Body of pancreas (tissue), 4 donors: ENCODE data around the gene CERK. TPM values are rescaled to one million over a fixed set of nuclear protein-coding genes. Genes with fewer than 3 reads are reported as not detected.

Source experiments
- ATAC-seq: fragments of 150-250 bp; one replicate; pipeline ENCODE4 v1.9.1; 2016
- DNase-seq, 4 donors: peaks; one replicate each; pipeline ENCODE4 v3.0.0-alpha.2; 2019
- H3K27ac ChIP-seq, 4 donors: fragments of 200-600 bp; sonication (generic); 1 replicate in 3 of 4; 2 replicates in 1 of 4; pipeline versions ENCODE4 v1.5.1 to v1.6.1; 2016 to 2019; ENCODE audit warnings: mild to moderate bottlenecking in 1 of 4, mixed read lengths in 1 of 4, moderate library complexity in 1 of 4
- H3K27me3 ChIP-seq, 2 donors: fragments of 200-600 bp; sonication (generic); one replicate each; pipeline ENCODE4 v1.6.0; 2016; ENCODE audit warnings: mild to moderate bottlenecking in 1 of 2
- H3K36me3 ChIP-seq, 2 donors: fragments of 200-600 bp; sonication (generic); replicated peaks in 1 of 2; 2 replicates each; pipeline ENCODE4 v1.5.1; 2016; ENCODE audit warnings: low read depth in 2 of 2; ENCODE audit not compliant: insufficient read depth in 1 of 2
- H3K4me1 ChIP-seq: fragments of 200-600 bp; sonication (generic); one replicate; pipeline ENCODE4 v1.6.0; 2016
- H3K4me3 ChIP-seq, 2 donors: fragments of 200-600 bp; sonication (generic); 1 replicate in 1 of 2; 2 replicates in 1 of 2; pipeline ENCODE4 v1.5.1; 2016 to 2019
- H3K9me3 ChIP-seq, 3 donors: fragments of 200-600 bp; sonication (generic); 1 replicate in 2 of 3; 2 replicates in 1 of 3; pipeline ENCODE4 v1.5.1; 2016
- CTCF ChIP-seq, 7 experiments: fragments of 450-650 bp in 4 of 7; fragments of 200-600 bp in 3 of 7; sonication (generic) in 3 of 7; IDR thresholded peaks; one replicate each; pipeline ENCODE4 v1.5.1; 2016 to 2019; ENCODE audit warnings: antibody characterized with exemption in 7 of 7
- POLR2A ChIP-seq, 3 donors: fragments of 450-650 bp; IDR thresholded peaks; one replicate each; pipeline ENCODE4 v1.6.1; 2016; ENCODE audit warnings: antibody characterized with exemption in 3 of 3, mild to moderate bottlenecking in 2 of 3
- WGBS, 2 donors: methylation state at CpG; one replicate each; pipeline ENCODE4 v1.1.5; 2017; 5-methylcytosine and 5-hydroxymethylcytosine counted together
- intact Hi-C: fragments of 100-400 bp; cut with DNase I; formaldehyde crosslinking; loops from one replicate; pipeline ENCODE4 v1.15.1; 2023
- total RNA-seq, 2 donors: library from RNA; depleted of rRNA; stranded (reverse); fragments of >200 nt; gene quantifications; one replicate each; pipeline ENCODE4 v1.1.0, GENCODE V29; 2016

Gene CERK
- total RNA-seq, 2 donors from 2014 or later, result 33.6 to 46.4 TPM

DNA sequence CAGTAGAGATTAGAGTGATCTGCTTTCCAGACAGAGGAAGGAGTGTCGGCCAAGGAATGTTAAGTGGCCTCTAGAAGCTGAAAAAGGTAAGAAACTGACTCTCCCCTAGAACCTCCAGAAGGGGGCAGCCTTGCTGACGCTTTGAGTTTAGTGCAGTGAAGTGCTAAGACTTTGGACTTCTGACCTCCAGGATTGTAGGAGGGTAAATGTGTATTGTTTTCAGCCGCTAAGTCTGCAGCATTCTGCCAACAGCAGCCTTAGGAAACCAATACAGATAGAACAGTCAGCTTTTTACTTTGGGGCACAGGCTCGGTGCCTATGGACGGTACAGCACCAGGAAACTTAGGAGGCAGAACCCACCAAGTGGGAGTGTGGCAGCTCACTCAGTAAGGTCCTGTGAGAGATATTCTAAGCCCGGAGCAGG, 20.8 kb upstream of the CERK start:
- H3K9me3 ChIP-seq, result no peaks in the 10 kb centered on the region
- H3K27ac ChIP-seq, result peak overlapping the region; percentile 33 to 50 (median 44)
- intact Hi-C loops, result no loop called here
- peaks cover 38% of the 10 kb centered on the region for H3K4me1 ChIP-seq
- peak; percentile 52 to 82 (median 74) for TF ChIP-seq CTCF (IDR thresholded peaks at IDR 0.05)
- no peak for TF ChIP-seq POLR2A (IDR thresholded peaks at IDR 0.05)
- DNase-seq, result peak; percentile 69 to 77 (median 76)
- ATAC-seq, result peak; percentile 43
- WGBS, 2 donors, result 18% methylated on average over 6 of the region's 6 CpGs
- H3K27me3 ChIP-seq, result no peaks in the 10 kb centered on the region
- H3K4me3 ChIP-seq, result no peak overlapping the region
- no peaks in the 10 kb centered on the region for H3K36me3 ChIP-seq

GRCh38 chr22:46758121-46758520, 20.1 kb upstream of the CERK start:
- H3K27ac ChIP-seq, result peak overlapping the region in 3 of 4 donors; percentile 13 to 50 (median 34)
- no peaks in the 10 kb centered on the region for H3K9me3 ChIP-seq

GRCh38 chr22:46757104-46757503, 19.1 kb upstream of the CERK start:
- DNase-seq (no peak), ATAC-seq (no peak)
- Histone ChIP-seq H3K4me3 (no peak overlapping the region), H3K9me3 (no peaks in the 10 kb centered on the region), H3K4me1 (peaks cover 40% of the 10 kb centered on the region), H3K27me3 (no peaks in the 10 kb centered on the region), H3K36me3 (no peaks in the 10 kb centered on the region), H3K27ac (no peak overlapping the region)
- 77 to 100% methylated on average over 1 to 2 of the region's 2 CpGs for WGBS, 2 donors
- intact Hi-C loops, result no loop called here
- TF ChIP-seq CTCF (IDR thresholded peaks at IDR 0.05) (no peak), POLR2A (IDR thresholded peaks at IDR 0.05) (no peak)

More at GRCh38 chr22:46758121-46758520, 20.1 kb upstream of the CERK start:
- Histone ChIP-seq H3K36me3 (no peaks in the 10 kb centered on the region), H3K4me3 (no peak overlapping the region), H3K27me3 (no peaks in the 10 kb centered on the region), H3K4me1 (peaks cover 38% of the 10 kb centered on the region)
- intact Hi-C loops, result no loop called here
- TF ChIP-seq CTCF (IDR thresholded peaks at IDR 0.05), result no peak
- no peak for TF ChIP-seq POLR2A (IDR thresholded peaks at IDR 0.05)
- ATAC-seq, result no peak
- 57 to 67% methylated on average over 1 of the region's 1 CpG for WGBS, 2 donors
- DNase-seq, result no peak

GRCh38 chr22:46756097-46756496, 18.0 kb upstream of the CERK start:
- Histone ChIP-seq H3K4me3 (no peak overlapping the region), H3K27ac (no peak overlapping the region), H3K27me3 (no peaks in the 10 kb centered on the region), H3K4me1 (peaks cover 37% of the 10 kb centered on the region), H3K36me3 (no peaks in the 10 kb centered on the region), H3K9me3 (no peaks in the 10 kb centered on the region)
- 88% methylated on average over 1 of the region's 1 CpG; no CpG with 5 or more reads in 1 of the 2 donors for WGBS, 2 donors
- TF ChIP-seq POLR2A (IDR thresholded peaks at IDR 0.05) (no peak), CTCF (IDR thresholded peaks at IDR 0.05) (no peak)
- intact Hi-C loops, result no loop called here
- ATAC-seq (no peak), DNase-seq (no peak)

DNA sequence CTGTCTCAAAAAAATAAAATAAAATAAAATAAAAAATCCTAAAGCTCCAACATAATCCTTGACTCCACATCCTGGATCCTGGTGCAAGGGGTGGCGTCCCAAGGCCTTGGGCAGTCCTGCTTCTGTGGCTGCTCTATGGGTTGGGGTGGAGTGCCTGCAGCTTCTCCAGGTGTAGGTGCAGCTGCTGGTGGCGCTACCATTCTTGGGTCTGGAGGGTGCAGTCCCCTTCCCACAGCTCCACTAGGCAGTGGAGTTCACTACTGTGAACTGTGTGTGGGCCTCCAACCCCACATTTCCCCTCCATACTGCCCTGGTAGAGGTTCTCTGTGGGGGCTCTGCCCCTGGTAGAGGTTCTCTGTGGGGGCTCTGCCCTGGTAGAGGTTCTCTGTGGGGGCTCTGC, 17.5 kb upstream of the CERK start:
- Histone ChIP-seq H3K27me3 (no peaks in the 10 kb centered on the region), H3K9me3 (no peaks in the 10 kb centered on the region), H3K36me3 (no peaks in the 10 kb centered on the region), H3K27ac (no peak overlapping the region), H3K4me3 (no peak overlapping the region), H3K4me1 (peaks cover 39% of the 10 kb centered on the region)
- intact Hi-C loops, result no loop called here
- no peak for DNase-seq
- TF ChIP-seq POLR2A (IDR thresholded peaks at IDR 0.05) (no peak), CTCF (IDR thresholded peaks at IDR 0.05) (no peak)
- WGBS, 2 donors, result 100% methylated on average over 2 of the region's 2 CpGs
- no peak for ATAC-seq
